Testis (tissue), 3 donors: ENCODE results near the gene LDLRAD4. TPM values are rescaled to one million over a fixed set of nuclear protein-coding genes. Genes with fewer than 3 reads are reported as not detected.

Source experiments
- DNase-seq: peaks from one replicate; pipeline ENCODE4 v3.0.0-alpha.2; 2019
- H3K27ac ChIP-seq, 2 donors: fragments of 200-600 bp; sonication (generic); one replicate each; pipeline ENCODE4 v1.5.1; 2019
- H3K27me3 ChIP-seq: fragments of 200-600 bp; sonication (generic); one replicate; pipeline ENCODE4 v1.5.1; 2019
- H3K36me3 ChIP-seq: fragments of 200-600 bp; sonication (generic); one replicate; pipeline ENCODE4 v1.5.1; 2017; ENCODE audit warnings: low read depth; ENCODE audit errors: missing control alignments
- H3K4me1 ChIP-seq: fragments of 200-600 bp; sonication (generic); one replicate; pipeline ENCODE4 v1.5.1; 2019
- H3K4me3 ChIP-seq, 2 donors: fragments of 200-600 bp; sonication (generic); one replicate each; pipeline ENCODE4 v1.5.1; 2017 to 2019
- H3K9me3 ChIP-seq: fragments of 200-600 bp; sonication (generic); one replicate; pipeline ENCODE4 v1.5.1; 2017
- POLR2A ChIP-seq: fragments of 450-650 bp; IDR thresholded peaks from one replicate; pipeline ENCODE4 v1.6.1; 2017; ENCODE audit warnings: antibody characterized with exemption, mild to moderate bottlenecking, moderate library complexity
- WGBS, 2 donors: methylation state at CpG; one replicate each; pipeline ENCODE4 v1.1.5; 2018; 5-methylcytosine and 5-hydroxymethylcytosine counted together
- intact Hi-C: fragments of 100-400 bp; cut with DNase I; formaldehyde crosslinking; loops from one replicate; pipeline ENCODE4 v1.15.1; 2023; ENCODE audit warnings: low total_unique reads
- polyA plus RNA-seq: library from polyadenylated mRNA; stranded (reverse); fragments of 350-450 nt; fragmentation: Illumina TruSeq; extraction: RNeasy Lipid Tissue Mini Kit (QIAGEN cat#74804); gene quantifications from one replicate; pipeline ENCODE4 v1.2.3, GENCODE V29; 2014; ENCODE audit warnings: low read depth, low replicate concordance; ENCODE audit not compliant: insufficient read depth
- total RNA-seq, 2 donors: library from RNA; depleted of rRNA; stranded (reverse); fragments of >200 nt; gene quantifications; one replicate each; pipeline ENCODE4 v1.2.3, GENCODE V29; 2016
- TF ChIP-seq, protein P1 (sequence below), 3 experiments: fragments of 450-650 bp in 2 of 3; fragments of 200-600 bp in 1 of 3; sonication (generic) in 1 of 3; IDR thresholded peaks; one replicate each; pipeline ENCODE4 v1.5.1; 2016 to 2019; ENCODE audit warnings: antibody characterized with exemption in 3 of 3, mild to moderate bottlenecking in 2 of 3, moderate library complexity in 1 of 3

LDLRAD4 gene
- total and polyA plus RNA-seq, 3 donors from 2014 or later, result 22.0 to 42.2 (median 25.9) TPM

DNA sequence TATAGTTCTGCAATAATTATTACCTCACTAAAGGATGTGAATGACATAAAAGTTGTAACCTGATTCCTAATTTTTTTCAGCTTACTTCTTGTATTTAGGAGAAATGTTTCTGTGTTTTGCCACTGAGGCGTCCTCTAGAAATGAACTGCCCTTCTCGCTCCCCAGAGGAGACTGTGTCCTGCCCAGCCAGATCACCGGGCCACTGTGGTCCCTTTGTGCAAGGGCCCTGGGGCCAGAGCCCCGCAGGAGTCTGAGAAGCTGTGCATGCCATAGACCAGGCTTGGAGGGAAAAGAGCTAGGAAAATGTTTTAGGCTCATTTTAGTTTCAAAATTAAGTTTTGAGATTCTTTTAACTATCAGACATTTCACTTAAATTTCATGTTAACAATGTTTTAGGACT is 31.1 kb upstream of the LDLRAD4 start:
- no peaks in the 10 kb centered on the region for H3K27me3 ChIP-seq
- TF ChIP-seq, protein P1, sequence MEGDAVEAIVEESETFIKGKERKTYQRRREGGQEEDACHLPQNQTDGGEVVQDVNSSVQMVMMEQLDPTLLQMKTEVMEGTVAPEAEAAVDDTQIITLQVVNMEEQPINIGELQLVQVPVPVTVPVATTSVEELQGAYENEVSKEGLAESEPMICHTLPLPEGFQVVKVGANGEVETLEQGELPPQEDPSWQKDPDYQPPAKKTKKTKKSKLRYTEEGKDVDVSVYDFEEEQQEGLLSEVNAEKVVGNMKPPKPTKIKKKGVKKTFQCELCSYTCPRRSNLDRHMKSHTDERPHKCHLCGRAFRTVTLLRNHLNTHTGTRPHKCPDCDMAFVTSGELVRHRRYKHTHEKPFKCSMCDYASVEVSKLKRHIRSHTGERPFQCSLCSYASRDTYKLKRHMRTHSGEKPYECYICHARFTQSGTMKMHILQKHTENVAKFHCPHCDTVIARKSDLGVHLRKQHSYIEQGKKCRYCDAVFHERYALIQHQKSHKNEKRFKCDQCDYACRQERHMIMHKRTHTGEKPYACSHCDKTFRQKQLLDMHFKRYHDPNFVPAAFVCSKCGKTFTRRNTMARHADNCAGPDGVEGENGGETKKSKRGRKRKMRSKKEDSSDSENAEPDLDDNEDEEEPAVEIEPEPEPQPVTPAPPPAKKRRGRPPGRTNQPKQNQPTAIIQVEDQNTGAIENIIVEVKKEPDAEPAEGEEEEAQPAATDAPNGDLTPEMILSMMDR (IDR thresholded peaks at IDR 0.05), result no peak
- TF ChIP-seq POLR2A, result no peak
- no peak overlapping the region for H3K27ac ChIP-seq
- no peak overlapping the region for H3K4me3 ChIP-seq
- no peaks in the 10 kb centered on the region for H3K36me3 ChIP-seq
- intact Hi-C loops, result no loop called here
- WGBS, 2 donors, result 95 to 98% methylated on average over 4 of the region's 4 CpGs
- no peak for DNase-seq
- H3K9me3 ChIP-seq, result no peaks in the 10 kb centered on the region
- H3K4me1 ChIP-seq, result peaks cover 2% of the 10 kb centered on the region

DNA sequence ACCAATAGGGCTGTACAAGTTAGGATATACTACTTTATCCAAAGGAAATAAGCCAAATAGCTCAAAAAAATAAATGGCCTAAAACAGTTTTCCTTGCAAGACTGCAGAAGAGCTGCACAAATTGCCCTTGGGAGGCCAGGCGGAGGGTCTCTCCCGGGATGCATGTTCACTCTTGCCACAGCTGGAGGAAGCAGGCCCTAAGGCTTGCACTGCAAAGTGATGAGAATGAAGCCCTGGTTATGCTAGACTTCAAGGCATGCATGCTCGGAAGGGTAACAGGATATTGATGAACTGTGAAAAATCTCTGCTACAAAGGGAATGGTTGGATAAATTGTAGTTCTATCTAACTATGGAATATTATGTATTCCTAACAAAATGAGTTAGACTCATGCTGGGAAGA is 27.5 kb upstream of the LDLRAD4 start:
- DNase-seq, result no peak
- H3K9me3 ChIP-seq, result no peaks in the 10 kb centered on the region
- 50 to 63% methylated on average over 3 of the region's 3 CpGs for WGBS, 2 donors

DNA sequence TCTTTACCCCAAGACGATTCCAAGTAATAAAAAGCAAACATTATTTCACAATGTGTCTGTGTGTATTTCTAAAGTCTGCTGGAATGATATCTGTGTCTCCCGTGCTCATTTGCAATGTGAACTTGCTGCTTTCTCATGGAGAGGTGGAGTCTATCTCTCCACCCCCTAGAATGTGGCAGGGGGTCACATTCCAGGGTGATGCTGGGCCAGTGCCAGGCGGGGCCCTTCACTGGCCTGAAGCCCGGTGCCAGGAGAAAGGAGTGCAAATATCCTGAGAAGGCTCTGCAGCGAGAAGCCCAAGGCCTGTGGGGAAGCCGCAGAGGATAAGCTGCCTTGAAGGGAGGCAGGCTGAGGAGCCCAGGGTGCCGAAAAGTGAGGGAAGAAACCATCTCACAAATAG is 26.8 kb upstream of the LDLRAD4 start:
- no peaks in the 10 kb centered on the region for H3K9me3 ChIP-seq
- no peaks in the 10 kb centered on the region for H3K36me3 ChIP-seq
- no peak overlapping the region for H3K27ac ChIP-seq
- DNase-seq, result no peak
- 45 to 49% methylated on average over 7 of the region's 7 CpGs for WGBS, 2 donors
- intact Hi-C loops, result no loop called here
- no peak overlapping the region for H3K4me3 ChIP-seq
- no peaks in the 10 kb centered on the region for H3K27me3 ChIP-seq
- no peak for TF ChIP-seq POLR2A
- TF ChIP-seq, protein P1 (IDR thresholded peaks at IDR 0.05), result no peak
- no peaks in the 10 kb centered on the region for H3K4me1 ChIP-seq

More for the DNA sequence above, 27.5 kb upstream of the LDLRAD4 start:
- Histone ChIP-seq H3K4me3 (no peak overlapping the region), H3K27me3 (no peaks in the 10 kb centered on the region), H3K36me3 (no peaks in the 10 kb centered on the region), H3K27ac (no peak overlapping the region), H3K4me1 (no peaks in the 10 kb centered on the region)
- TF ChIP-seq POLR2A, result no peak
- TF ChIP-seq, protein P1 (IDR thresholded peaks at IDR 0.05), result no peak
- intact Hi-C loops, result no loop called here

DNA sequence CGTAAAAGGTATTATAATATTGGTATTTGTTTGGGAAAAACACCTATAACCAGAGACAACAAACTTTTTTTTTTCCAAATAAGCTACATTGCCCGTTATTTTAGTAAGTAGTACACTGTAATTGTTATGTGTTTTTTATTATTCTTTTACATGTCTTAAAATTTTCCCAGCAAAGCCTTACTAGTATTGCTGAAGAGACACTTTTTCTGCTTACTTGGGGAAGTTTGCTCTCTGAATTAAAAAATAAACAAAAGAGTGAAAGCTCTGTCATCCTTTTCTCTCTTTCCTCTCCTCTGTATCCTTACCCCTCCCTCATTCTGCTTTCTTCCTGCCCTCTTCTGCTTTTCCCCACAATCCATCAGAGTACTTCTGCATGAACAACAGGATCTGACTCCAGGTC is 25.6 kb upstream of the LDLRAD4 start:
- Histone ChIP-seq H3K27me3 (no peaks in the 10 kb centered on the region), H3K9me3 (no peaks in the 10 kb centered on the region), H3K4me1 (no peaks in the 10 kb centered on the region), H3K36me3 (no peaks in the 10 kb centered on the region), H3K4me3 (no peak overlapping the region), H3K27ac (no peak overlapping the region)
- no peak for DNase-seq
- WGBS, 2 donors, result 80 to 81% methylated on average over 2 of the region's 2 CpGs
- intact Hi-C loops, result no loop called here
- TF ChIP-seq, protein P1 (IDR thresholded peaks at IDR 0.05), result no peak
- no peak for TF ChIP-seq POLR2A

DNA sequence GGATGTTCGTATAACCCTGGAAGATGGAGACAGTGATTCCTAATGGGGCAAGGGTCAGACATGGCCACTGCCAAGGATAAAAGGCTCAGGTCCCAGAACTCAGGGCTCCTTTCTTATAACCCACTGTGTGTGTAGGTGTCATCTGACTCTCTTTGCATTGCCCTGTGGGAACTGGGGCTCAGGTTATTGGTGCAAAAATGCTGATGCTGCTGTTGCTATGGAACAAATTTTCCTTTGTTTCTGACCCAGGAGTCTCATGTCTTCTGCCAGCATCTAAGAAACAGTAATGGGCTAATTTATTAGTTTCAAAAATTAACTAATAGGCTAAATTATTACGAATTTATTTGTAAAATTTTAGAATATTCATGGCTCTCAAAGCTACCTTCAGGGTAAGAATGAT is 24.3 kb upstream of the LDLRAD4 start:
- no peak for DNase-seq
- H3K27me3 ChIP-seq, result no peaks in the 10 kb centered on the region
- intact Hi-C loops, result no loop called here
- TF ChIP-seq, protein P1 (IDR thresholded peaks at IDR 0.05), result no peak
- no peak for TF ChIP-seq POLR2A
- no peak overlapping the region for H3K27ac ChIP-seq
- H3K4me3 ChIP-seq, result no peak overlapping the region
- no peaks in the 10 kb centered on the region for H3K36me3 ChIP-seq
- 73 to 85% methylated on average over 2 of the region's 2 CpGs for WGBS, 2 donors
- H3K9me3 ChIP-seq, result no peaks in the 10 kb centered on the region
- no peaks in the 10 kb centered on the region for H3K4me1 ChIP-seq
